AG20443 (cell line): ENCODE measurements around the gene SH2B3.

ENCODE experiments used
- DNase-seq: peaks from one replicate; pipeline ENCODE4 v3.0.0; 2012; ENCODE audit warnings: low spot score, mixed read lengths

SH2B3 gene

DNA sequence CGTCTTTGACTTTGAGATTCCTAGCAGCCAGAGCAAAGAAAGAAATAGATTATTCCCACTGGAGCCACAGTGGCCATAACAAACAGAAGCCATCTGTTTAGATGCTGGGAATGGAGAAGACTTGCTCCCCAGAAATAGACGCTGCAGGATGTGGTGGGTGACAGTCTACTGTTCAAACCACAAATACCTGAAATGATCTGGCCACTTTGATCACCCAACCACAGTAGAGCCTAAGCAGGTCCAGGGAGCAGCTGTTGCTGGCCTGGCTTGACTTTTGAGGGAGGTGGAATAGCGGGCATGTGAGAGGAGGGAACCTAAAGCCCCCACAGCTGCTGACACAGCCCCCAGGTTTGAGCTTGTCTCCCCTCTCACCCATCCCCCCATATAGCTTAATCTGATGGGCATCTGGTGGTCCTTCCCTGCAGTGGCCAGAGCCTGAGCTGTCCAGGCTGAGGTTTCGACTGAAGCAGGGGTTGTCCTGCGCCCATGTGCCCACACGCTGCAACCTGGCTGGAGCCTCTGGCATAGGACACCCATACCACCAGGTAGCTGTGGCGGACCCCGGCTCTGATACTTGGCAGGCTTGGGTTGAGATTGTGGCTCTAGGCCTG, 38.7 kb downstream of the SH2B3 start:
- DNase-seq = no peak

DNA sequence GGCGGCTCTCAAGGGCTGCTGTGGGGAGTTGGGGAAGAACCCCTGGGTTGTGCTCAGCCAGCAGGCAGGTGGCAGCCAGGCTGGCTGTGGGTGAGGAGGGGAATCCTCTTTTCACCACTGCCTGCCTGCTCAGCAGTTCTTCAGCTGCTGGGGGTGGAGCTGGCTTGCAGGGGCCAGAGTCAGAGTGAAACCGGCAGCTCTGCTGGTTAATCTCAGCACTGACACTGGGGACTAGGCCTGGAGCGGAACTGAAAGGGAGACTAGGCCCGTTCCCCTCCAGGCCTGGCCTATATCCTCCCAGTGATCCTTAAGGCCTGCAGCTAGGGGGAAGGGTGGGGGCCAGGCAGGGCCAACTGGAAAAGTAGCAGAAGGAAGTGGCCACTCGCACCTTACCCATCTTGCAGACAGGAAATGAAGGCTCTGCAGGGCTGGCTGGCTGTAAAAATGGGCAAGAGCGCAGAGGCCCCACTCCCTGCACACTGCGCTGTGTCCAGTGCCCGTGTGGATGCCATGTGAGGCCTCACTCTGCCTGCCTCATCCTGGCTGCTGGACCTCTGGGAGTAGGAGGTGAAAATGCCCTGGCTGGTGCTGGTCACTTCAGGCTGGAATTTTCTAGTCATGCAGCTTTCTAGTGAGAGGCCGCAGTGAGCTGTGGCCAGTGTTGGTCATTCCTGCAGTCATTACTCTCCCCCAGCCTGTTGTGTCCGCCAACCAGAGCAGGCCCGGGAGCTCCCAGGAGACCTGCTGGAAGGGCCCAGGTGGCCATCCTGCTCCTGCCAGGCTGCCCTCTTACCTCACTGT, 39.4 kb downstream of the SH2B3 start:
- DNase-seq = no peak

DNA sequence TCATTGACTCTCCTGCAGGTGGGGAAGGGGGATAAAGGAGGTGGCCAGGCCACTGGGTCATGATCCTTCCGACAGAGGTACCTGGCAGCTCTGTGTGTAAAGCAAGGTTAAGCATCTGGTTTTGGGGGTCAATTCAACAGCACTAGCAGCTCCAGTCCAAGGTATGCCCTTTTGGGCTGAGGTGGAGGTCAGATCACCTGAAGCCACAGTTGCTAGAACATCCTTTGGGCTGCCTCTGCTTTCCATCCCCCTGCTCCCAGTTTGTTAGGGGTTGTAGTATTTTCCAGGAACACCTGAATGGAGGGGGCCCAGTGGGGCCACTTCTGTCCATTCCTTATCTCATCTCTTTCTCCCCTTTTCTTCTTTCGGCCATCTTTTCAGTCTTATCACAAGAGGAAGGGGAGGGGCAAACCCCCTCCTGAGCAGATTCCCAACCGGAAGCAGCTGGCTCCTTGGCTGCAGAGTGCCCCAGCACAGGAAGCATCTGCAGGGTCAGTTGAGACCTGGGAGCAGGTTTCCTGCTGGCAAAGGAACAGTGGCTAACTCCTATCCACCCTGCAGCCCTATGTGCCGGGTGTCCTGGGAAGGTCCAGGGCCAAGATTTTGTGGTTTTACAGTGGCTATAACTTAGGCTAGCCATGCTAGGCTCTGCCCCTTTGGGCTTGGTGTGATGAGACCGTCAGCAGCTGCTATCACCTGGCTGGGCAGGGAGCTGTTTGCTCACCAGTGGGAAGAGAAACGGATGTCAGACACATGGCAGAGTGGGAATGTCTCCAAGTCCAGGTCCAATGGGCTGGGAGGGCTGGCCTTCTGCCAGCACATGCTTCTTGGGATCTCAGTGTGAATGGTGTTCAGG, 40.2 kb downstream of the SH2B3 start:
- DNase-seq = no peak

DNA sequence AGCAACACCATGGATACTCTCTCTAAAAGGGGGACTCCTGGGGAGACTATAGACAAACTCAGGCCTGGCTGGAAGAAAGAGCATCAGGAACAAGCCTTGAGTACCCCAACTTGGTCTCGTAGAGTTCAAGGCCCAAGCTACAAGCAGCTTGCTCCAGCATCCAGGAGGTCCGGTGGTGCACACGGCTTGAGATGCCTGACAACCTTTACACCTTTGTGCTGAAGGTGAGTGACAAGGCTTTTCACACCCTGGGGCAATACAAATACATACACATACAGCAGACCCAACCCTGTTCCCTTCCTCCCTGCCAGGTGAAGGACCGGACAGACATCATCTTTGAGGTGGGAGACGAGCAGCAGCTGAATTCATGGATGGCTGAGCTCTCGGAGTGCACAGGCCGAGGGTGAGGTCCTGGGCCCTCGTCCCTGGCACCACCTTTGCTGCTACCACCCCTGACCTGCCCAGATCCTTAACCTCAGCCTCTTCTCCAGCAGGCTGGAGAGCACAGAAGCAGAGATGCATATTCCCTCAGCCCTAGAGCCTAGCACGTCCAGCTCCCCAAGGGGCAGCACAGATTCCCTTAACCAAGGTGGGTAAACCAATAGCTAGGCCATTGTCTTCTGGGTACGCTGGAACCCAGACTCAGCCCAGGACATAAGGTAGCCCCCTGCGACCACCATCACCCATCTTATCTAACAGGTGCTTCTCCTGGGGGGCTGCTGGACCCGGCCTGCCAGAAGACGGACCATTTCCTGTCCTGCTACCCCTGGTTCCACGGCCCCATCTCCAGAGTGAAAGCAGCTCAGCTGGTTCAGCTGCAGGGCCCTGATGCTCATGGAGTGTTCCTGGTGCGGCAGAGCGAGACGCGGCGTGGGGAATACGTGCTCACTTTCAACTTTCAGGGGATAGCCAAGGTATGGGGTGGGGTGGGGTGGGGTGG, 41.2 kb downstream of the SH2B3 start:
- no peak for DNase-seq

DNA sequence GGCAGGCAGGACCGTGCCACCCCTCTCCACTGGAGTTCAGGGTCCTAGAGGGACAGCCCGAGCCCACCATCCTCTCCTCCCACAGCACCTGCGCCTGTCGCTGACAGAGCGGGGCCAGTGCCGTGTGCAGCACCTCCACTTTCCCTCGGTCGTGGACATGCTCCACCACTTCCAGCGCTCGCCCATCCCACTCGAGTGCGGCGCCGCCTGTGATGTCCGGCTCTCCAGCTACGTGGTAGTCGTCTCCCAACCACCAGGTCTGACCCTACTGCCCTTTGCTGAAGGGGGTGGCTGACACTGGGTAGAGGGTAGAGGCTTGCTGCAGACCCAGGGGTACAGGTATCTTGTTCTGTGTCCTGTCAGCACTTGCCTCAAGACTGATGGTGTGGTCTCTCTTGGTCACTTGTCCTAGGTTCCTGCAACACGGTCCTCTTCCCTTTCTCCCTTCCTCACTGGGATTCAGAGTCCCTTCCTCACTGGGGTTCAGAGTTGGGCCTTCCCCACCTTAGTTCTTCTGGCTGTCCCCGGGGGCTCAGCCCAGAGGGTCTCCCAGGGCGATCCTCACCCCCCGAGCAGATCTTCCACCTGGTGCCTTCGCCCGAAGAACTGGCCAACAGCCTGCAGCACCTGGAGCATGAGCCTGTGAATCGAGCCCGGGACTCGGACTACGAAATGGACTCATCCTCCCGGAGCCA, 42.0 kb downstream of the SH2B3 start:
- DNase-seq = no peak

DNA sequence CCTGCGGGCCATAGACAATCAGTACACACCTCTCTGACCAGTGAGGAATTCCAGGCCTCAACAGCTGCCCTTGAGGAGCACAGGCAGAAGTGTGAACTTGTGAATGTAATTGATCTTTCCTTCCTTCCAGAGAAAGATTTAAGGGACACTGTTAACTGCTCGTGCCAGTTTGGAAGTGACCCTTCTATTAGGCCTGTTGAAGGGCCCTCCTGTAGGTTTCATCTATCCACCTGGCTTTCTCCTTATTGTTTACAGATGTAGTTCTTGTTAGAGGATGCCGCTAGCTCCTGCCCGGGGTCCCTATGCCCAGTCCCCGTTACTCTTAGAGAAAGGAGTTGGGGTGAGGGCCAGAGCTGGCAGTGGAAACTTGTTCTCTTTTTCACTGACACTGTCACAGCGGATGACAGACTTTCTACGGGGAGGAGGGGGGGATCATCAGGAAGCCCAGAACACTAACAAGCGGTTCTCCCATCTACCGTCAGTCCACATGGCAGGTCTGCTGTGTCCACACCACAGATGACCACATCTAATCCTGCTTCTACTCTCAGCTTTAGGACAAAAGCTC, 42.6 kb downstream of the SH2B3 start:
- DNase-seq = no peak

DNA sequence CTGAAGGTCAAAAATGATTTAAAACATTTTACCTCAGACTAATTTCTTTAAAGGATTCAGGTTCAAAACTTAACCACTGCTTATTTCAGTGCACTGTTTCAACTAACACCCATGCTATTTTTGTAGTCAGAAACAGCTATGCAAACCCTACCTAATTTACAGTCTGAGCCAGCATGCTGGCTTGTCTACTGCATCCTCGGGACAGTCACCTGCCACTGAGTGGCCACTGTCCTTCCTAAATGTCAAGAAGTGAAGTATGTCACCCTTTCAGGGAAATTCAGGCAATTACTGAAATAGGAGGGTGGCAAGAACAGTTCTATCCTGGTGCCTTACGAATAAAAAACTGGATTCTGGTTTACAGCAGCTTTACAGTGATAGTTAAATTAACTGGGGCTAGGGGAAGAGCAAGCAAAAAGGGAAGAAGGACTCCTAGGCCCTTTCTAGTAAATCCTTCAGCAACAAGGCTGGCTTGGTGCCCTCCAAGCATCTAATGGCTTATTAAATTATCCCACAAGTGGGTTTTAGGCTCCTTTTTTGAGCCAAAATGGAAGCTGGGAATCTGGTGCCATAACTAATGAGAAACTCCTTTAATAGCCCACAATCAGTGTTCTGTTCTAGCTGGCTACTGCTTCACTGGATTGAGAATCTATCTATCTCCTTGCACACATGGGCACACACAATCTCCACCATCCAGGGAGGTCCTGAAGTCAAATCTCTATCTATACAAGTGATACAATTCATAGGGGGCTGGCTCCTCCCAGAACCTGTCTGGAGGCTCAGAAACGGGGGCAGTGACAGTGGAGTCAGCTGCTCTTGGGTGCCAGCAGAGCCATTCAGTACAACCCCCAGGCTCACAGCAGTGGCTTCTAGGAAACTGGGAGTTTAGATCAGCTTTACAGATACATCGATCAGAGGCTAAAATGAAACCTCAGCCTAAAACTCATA, 43.4 kb downstream of the SH2B3 start:
- DNase-seq = no peak

DNA sequence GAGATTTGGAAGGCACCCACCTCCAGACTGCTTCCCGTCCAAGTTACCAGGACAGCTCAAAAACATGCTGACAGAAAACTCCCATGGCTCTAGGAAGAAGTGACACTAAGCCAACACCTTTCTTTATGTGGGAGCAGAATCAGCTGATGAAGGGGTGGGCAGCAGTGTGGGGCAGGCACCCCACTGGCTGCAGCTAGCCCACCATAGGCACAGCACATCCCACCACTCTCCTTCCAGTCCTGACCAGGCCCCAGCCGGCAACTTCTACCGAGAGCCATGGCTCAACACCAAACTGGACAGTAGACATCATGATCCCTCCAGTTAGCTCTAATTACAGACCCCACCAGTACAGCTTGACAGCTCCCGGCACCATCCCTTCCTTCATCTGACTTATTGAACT, 45.0 kb downstream of the SH2B3 start:
- no peak for DNase-seq

DNA sequence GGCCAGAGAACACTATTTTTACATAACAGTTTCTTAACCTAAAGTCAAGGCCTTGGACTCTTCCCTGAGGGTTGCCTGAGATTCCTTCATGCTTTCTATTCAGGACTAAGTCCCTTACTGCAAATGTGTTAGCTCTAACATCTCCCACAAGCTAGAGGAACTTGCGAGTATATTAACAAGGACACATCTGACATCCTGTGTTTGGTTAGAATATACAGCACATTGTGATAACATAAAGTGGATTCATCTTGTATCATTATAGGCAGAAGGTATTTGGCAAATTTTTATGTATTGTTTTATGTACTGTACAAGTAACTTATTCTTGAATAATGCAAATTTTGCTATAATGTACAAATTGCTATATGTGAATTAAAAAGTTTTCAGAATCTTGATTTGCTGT, 45.5 kb downstream of the SH2B3 start:
- no peak for DNase-seq

DNA sequence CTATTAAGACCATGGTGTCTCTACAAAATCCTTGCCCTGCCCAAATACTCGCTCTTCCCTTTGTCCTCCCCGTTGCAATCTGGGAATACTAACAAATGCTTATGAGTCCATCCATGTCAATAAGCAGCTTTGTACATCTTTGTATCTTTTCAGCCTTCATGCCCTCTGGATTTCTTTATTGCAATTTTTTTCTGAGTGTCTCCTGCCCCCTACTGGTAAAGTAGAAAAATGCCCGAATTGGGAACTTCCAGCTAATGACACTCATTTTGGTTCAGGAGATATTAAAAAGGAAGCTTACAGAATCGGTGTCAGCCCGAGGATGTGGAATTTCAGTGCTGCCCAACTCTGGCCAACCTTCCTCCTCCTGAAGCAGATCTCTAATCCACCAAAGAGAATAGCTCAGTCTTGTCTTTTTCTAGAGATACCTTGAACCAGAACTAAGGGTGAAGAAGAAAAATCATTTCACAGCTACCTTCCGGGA, 46.0 kb downstream of the SH2B3 start:
- DNase-seq = peak; percentile 57

DNA sequence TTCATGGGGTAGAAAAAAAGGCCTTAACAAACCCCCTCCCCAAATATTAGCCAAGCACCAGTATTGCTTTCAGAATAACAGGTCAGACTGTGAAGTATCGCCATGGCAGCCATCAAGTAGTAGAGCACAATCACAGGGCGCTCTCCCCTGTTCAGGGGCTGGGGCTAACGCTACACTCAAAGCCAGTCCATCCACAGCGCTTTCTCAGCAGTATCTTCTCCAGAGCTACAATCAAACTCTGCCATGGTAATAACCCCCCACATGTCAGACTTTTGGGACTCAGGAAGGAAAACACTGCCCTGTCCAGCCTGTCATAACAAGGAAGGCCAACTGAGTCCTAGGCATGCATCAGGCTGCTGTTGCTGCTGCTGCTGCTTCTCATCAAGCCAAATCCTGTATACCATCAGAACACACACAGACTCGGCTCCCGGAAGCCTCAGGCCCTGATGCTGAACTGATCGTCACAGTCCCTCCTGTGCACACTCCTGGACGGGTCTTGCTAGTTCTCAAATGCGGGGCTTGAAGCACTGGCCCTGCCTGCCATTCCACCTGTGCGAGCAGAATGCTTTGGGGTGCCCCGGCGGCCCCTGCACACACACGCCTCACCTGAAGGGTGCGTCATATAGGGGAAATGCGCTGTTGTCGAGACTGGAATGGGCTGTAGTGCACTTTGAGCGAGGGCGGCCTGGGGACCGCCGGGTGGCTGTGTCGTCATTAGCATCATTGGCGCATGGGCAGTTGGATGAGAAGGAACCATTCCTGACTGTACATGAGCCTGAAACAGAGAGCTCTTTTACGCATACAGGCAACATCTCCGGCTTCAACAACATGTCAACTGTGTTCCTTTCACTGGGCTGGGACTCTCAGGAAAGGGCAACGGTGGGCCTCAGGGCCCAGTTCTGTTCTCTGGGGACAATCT, 47.6 kb downstream of the SH2B3 start:
- DNase-seq = no peak

DNA sequence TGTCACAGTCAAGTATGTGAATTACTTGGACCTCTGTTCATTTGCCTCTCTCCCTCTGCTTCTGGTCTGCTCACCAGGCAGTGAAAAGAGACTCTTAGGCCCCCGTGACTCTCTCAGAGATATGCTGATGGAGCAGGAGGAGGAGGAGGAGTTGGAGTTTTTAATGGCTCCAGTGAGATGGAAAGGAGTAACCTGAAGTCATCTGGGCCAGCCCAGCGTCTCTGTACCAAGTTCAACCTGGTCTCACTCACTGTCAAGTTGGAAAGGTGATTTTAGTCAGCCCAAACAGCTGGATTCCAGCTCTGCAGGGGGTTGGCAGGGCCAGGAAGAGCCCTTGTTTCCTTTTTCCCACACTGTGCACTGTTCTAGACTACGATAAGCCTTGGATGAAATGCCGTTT, 48.6 kb downstream of the SH2B3 start:
- no peak for DNase-seq

DNA sequence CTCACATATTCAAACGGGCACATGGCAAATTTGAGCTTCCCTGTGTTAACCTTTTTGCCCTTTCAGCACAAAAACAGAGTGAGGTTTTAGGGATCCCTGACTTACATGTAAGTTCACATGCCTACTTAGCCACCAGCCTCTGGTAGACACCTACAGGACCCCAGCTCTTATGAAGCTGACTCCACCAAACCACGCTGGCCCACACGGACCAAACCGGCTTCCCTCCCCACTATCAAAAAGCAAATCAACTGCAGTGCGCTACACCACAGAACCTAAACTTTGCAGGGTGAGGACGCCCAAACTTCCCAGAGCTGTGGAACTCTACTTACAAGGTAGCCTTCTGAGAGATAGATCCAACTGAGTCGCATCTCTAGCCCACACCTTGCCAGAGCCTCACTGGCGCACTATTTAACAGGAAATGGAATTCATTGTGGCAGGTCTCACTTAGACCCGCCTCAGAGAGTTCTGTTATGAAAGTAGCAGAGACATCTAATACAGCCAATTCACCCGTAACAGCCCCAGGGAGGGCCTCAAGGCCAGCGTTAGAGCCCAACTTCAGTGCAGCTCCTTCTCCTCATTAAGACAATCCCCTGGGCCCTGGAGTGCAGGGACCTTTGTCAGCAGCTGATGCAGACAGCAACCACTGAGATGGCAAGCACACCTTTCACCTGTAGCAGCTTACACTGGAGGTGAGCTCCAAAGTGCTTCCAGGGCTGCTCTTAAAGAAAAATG, 49.2 kb downstream of the SH2B3 start:
- DNase-seq = no peak

DNA sequence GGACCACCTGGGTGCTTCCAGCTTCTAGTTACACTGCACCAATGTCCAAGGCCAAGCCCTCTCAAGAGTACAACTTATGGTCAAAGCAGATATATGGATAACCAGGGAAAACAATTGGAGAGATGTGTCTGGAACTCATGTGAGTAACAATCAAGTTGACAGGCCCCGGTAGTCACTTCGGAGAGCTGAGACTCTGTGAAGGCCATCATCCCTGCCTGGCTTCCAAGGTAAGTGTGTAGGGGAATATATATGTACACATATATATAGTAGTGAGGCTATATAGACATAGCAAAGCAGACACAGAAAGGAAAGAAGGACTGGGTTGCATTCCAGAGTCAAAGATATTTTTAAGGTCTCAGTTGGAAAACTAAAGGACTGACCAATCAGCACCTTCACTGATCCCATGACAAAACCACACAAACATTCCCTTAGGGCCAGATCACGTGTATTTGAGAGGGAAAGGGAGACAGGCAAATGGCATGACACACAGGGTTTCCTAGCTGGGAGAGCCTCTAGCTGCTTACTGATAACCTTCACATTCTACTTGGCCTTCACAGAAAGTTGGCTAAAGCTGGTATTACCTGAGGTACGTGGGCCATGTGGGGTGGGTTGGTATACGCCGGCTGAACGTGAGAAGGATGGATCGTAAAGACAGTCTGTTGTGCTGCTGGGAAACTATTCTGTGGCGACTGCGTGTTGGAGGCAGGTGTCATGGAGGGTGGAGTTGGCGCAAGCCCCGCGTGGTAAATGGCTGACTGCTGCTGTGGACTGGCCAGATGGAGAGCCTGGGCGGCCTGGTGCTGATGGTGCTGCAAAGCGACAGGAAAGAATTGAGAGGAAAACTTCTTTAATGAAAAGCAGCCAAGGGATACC, 50.0 kb downstream of the SH2B3 start:
- DNase-seq = peak; percentile 56

DNA sequence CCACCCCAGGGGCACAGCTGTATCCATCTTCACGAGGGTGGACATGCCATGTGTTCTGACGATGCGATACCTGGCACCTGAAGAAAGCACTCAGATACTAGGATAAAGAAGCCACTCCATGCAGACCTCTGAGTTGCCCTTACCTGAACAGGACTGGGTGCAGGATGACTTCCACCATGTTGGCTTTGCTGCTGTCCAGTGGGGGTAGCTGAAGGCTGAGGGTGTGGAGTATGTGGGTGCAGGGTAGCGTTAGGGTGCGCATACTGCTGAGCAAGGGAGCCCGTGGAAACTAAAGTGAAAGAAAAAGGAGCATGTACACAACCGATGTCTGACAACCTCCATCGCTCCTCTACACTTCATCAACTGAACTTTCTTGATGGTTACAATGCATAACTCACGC, 51.3 kb downstream of the SH2B3 start:
- DNase-seq = no peak

DNA sequence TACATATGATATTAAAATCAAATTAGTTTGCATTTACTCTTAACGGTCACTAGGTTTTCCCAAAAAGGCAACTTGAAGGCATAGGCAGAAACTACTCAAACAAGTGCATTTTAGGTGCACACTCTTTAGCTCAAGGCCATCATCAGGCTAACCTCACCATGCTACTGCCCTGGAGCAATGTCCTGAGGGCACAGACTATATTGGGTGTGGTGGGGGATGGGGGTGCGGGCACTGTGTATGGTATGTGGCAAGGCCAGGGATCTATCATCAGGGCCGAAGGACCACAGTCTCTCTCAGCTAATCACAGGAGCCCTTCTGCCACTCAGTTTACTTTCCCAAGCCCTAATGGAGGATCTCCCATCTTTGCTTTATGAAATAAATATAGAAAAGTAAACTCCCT, 51.9 kb downstream of the SH2B3 start:
- no peak for DNase-seq
